Prostate gland (tissue), 2 donors: ENCODE results near the gene CLEC9A. TPM values are rescaled to one million over a fixed set of nuclear protein-coding genes. Genes with fewer than 3 reads are reported as not detected.

Experiments used
- DNase-seq: peaks from one replicate; pipeline ENCODE4 v3.0.0-alpha.2; 2019; ENCODE audit warnings: low spot score
- H3K27ac ChIP-seq, 2 donors: fragments of 200-600 bp; sonication (generic); 2 replicates each; pipeline ENCODE4 v1.5.1; 2017 to 2019
- H3K27me3 ChIP-seq: fragments of 200-600 bp; sonication (generic); replicated peaks from 2 replicates; pipeline ENCODE4 v1.5.1; 2019; ENCODE audit not compliant: insufficient read depth
- H3K36me3 ChIP-seq, 2 donors: fragments of 200-600 bp; sonication (generic); 1 replicate in 1 of 2; 2 replicates in 1 of 2; pipeline versions ENCODE4 v1.5.1 to v1.8.1; 2017 to 2019
- H3K4me1 ChIP-seq: fragments of 200-600 bp; sonication (generic); replicated peaks from 2 replicates; pipeline ENCODE4 v1.5.1; 2019
- H3K4me3 ChIP-seq, 2 donors: fragments of 200-600 bp; sonication (generic); 2 replicates each; pipeline ENCODE4 v1.5.1; 2017 to 2019
- H3K9me3 ChIP-seq: fragments of 200-600 bp; sonication (generic); 2 replicates; pipeline ENCODE4 v1.5.1; 2017
- POLR2A ChIP-seq: fragments of 450-650 bp; IDR thresholded peaks from one replicate; pipeline ENCODE4 v1.6.1; 2016; ENCODE audit warnings: antibody characterized with exemption, mild to moderate bottlenecking
- POLR2AphosphoS5 ChIP-seq: sonication (generic); formaldehyde crosslinking; IDR thresholded peaks from one replicate; pipeline ENCODE4 v1.6.1; 2017; ENCODE audit warnings: antibody characterized with exemption
- WGBS: methylation state at CpG from one replicate; pipeline ENCODE4 v1.1.5; 2018; 5-methylcytosine and 5-hydroxymethylcytosine counted together
- intact Hi-C: fragments of 100-400 bp; cut with DNase I; formaldehyde crosslinking; loops from one replicate; pipeline ENCODE4 v1.14.2; 2022
- total RNA-seq, 2 donors: library from RNA; depleted of rRNA; stranded (reverse); fragments of >200 nt; gene quantifications; one replicate each; pipeline ENCODE4 v1.1.0, GENCODE V29; 2016
- TF ChIP-seq, protein P1 (sequence below), 4 experiments: fragments of 200-600 bp in 2 of 4; fragments of 450-650 bp in 2 of 4; sonication (generic) in 2 of 4; IDR thresholded peaks; 1 replicate in 3 of 4; 2 replicates in 1 of 4; pipeline ENCODE4 v1.5.1; 2016 to 2019; ENCODE audit warnings: antibody characterized with exemption in 4 of 4, mild to moderate bottlenecking in 2 of 4, moderate library complexity in 2 of 4

The CLEC9A gene
- total RNA-seq, 2 donors from 2014 or later, result 0.32 TPM; not detected in 1

DNA sequence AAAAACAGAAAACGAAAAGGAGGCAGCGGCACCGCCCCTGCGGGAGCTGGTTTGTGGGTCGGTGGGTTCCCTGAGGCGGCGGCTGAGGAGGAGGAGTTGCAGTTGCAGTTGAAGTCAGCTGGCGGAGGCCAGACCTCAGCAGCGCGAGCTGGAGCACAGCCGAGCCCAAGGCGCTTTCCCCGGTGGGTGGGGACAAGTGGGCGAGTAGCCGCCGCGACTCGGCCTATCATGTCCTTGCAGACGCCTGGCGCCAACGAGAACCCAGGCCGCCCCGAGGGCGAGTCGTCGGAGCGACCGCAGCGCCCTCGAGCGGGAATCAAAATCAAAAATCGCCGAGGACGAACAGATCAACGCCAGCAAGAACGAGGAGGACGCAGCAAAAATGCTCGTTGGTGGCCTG lies 81.0 kb downstream of the CLEC9A start:
- H3K4me1 ChIP-seq, result no peaks in the 10 kb centered on the region
- 90% methylated on average over 38 of the region's 38 CpGs for WGBS
- H3K27me3 ChIP-seq, result no peaks in the 10 kb centered on the region
- no peak overlapping the region for H3K27ac ChIP-seq
- no peak for DNase-seq
- no peak overlapping the region for H3K4me3 ChIP-seq
- H3K9me3 ChIP-seq, result no peaks in the 10 kb centered on the region
- H3K36me3 ChIP-seq, result no peaks in the 10 kb centered on the region
- intact Hi-C loops, result no loop called here
- TF ChIP-seq POLR2AphosphoS5, result no peak
- TF ChIP-seq, protein P1, sequence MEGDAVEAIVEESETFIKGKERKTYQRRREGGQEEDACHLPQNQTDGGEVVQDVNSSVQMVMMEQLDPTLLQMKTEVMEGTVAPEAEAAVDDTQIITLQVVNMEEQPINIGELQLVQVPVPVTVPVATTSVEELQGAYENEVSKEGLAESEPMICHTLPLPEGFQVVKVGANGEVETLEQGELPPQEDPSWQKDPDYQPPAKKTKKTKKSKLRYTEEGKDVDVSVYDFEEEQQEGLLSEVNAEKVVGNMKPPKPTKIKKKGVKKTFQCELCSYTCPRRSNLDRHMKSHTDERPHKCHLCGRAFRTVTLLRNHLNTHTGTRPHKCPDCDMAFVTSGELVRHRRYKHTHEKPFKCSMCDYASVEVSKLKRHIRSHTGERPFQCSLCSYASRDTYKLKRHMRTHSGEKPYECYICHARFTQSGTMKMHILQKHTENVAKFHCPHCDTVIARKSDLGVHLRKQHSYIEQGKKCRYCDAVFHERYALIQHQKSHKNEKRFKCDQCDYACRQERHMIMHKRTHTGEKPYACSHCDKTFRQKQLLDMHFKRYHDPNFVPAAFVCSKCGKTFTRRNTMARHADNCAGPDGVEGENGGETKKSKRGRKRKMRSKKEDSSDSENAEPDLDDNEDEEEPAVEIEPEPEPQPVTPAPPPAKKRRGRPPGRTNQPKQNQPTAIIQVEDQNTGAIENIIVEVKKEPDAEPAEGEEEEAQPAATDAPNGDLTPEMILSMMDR (IDR thresholded peaks at IDR 0.05), result no peak
- no peak for TF ChIP-seq POLR2A

DNA sequence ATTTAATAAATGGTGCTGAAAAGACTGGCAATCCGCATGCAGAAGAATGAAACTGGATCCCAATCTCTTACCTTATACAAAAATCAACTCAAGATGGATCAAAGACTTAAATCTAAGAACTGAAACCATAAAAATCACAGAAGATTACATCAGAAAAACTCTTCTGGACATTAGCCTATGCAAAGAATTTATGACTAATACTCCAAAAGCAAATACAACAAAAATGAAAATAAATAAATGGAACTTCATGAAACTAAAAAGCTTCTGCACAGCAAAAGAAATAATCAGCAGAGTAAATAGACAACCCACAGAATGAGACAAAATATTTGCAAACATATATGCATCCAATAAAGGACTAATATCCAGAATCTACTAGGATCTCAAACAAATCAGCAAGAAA lies 82.6 kb downstream of the CLEC9A start:
- H3K27ac ChIP-seq, result no peak overlapping the region
- DNase-seq, result no peak
- no peaks in the 10 kb centered on the region for H3K4me1 ChIP-seq
- intact Hi-C loops, result no loop called here
- H3K4me3 ChIP-seq, result no peak overlapping the region
- H3K9me3 ChIP-seq, result no peaks in the 10 kb centered on the region
- TF ChIP-seq POLR2A (no peak), POLR2AphosphoS5 (no peak)
- TF ChIP-seq, protein P1 (IDR thresholded peaks at IDR 0.05), result no peak
- WGBS, result 75% methylated on average over 1 of the region's 1 CpG
- H3K27me3 ChIP-seq, result no peaks in the 10 kb centered on the region
- no peaks in the 10 kb centered on the region for H3K36me3 ChIP-seq

DNA sequence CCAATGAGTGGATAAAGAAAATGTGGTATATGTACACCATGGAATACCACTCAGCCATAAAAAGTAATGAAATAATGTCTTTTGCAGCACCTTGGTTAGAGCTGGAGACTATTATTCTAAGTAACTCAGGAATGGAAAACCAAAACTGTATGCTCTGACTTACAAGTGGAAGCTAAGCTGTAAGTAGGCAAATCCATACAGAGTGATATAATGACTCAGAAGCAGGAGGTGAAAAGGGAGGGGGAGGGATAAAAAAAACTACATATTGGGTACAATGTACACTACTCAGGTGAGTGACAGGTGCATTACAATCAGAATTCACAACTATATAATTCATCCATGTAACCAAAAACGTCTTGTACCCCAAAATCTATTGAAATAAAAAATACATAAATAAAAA lies 83.4 kb downstream of the CLEC9A start:
- no peaks in the 10 kb centered on the region for H3K4me1 ChIP-seq
- no peak for TF ChIP-seq POLR2A
- TF ChIP-seq POLR2AphosphoS5, result no peak
- TF ChIP-seq, protein P1 (IDR thresholded peaks at IDR 0.05), result no peak
- no peak overlapping the region for H3K27ac ChIP-seq
- intact Hi-C loops, result no loop called here
- WGBS, result 82% methylated on average over 1 of the region's 1 CpG
- no peaks in the 10 kb centered on the region for H3K9me3 ChIP-seq
- no peaks in the 10 kb centered on the region for H3K27me3 ChIP-seq
- no peaks in the 10 kb centered on the region for H3K36me3 ChIP-seq
- no peak for DNase-seq
- no peak overlapping the region for H3K4me3 ChIP-seq

- 87% methylated on average over 15 of the region's 15 CpGs for WGBS
- H3K4me3 ChIP-seq, result no peak overlapping the region
- no peaks in the 10 kb centered on the region for H3K4me1 ChIP-seq
- H3K27ac ChIP-seq, result no peak overlapping the region
- no peaks in the 10 kb centered on the region for H3K9me3 ChIP-seq
- H3K27me3 ChIP-seq, result no peaks in the 10 kb centered on the region
- no peak for DNase-seq
- no peaks in the 10 kb centered on the region for H3K36me3 ChIP-seq
- TF ChIP-seq, protein P1 (IDR thresholded peaks at IDR 0.05), result no peak
- TF ChIP-seq POLR2AphosphoS5 (no peak), POLR2A (no peak)
- intact Hi-C loops, result no loop called here
Measured at GRCh38 chr12:10115311-10115710, 84.8 kb downstream of the CLEC9A start.

Other genes starting within 250 kb of the CLEC9A start
- not detected for gene KLRF1, start 203.2 kb upstream of the CLEC9A start, total RNA-seq
- 1 to 10 TPM; 4.1 to 6.0 TPM for gene CLEC2B, start 161.3 kb upstream of the CLEC9A start, total RNA-seq
- gene KLRF2, start 149.2 kb upstream of the CLEC9A start, total RNA-seq, result not detected
- not detected for gene CLEC2A, start 98.3 kb upstream of the CLEC9A start, total RNA-seq
- under 1 TPM in 1 of 2 donors, not detected in 1; 0.18 TPM for gene CLEC12A, start 59.3 kb upstream of the CLEC9A start, total RNA-seq
- 1 to 10 TPM in 1 of 2 donors, not detected in 1; 1.5 TPM for gene CLEC1B, start 31.6 kb upstream of the CLEC9A start, total RNA-seq
- 10 to 100 TPM in 1 of 2 donors, under 1 TPM in 1; 0.05 to 47.9 TPM for gene CLEC12B, start 20.1 kb upstream of the CLEC9A start, total RNA-seq
- 1 to 10 TPM; 1.5 to 3.5 TPM for gene CLEC1A, start 68.3 kb downstream of the CLEC9A start, total RNA-seq
- 1 to 10 TPM; 3.4 to 4.6 TPM for gene CLEC7A, start 99.5 kb downstream of the CLEC9A start, total RNA-seq
- gene OLR1, start 141.4 kb downstream of the CLEC9A start, total RNA-seq, result 1 to 10 TPM; 1.2 to 2.1 TPM
- gene TMEM52B, start 148.3 kb downstream of the CLEC9A start, total RNA-seq, result under 1 TPM in 1 of 2 donors, not detected in 1; 0.17 TPM
- gene GABARAPL1, start 182.2 kb downstream of the CLEC9A start, total RNA-seq, result 10 to 100 TPM; 78.2 to 95.9 TPM